Hematopoietic multipotent progenitor cell treated with erythropoietin and hydrocortisone succinate and interleukin-3 and kit ligand, for 15 days (in vitro differentiated cells): ENCODE results near the gene GRIN2A.

Experiments used
- DNase-seq: peaks from one replicate; pipeline ENCODE4 v3.0.0-alpha.2; 2015; ENCODE audit warnings: low spot score

The GRIN2A gene

DNA sequence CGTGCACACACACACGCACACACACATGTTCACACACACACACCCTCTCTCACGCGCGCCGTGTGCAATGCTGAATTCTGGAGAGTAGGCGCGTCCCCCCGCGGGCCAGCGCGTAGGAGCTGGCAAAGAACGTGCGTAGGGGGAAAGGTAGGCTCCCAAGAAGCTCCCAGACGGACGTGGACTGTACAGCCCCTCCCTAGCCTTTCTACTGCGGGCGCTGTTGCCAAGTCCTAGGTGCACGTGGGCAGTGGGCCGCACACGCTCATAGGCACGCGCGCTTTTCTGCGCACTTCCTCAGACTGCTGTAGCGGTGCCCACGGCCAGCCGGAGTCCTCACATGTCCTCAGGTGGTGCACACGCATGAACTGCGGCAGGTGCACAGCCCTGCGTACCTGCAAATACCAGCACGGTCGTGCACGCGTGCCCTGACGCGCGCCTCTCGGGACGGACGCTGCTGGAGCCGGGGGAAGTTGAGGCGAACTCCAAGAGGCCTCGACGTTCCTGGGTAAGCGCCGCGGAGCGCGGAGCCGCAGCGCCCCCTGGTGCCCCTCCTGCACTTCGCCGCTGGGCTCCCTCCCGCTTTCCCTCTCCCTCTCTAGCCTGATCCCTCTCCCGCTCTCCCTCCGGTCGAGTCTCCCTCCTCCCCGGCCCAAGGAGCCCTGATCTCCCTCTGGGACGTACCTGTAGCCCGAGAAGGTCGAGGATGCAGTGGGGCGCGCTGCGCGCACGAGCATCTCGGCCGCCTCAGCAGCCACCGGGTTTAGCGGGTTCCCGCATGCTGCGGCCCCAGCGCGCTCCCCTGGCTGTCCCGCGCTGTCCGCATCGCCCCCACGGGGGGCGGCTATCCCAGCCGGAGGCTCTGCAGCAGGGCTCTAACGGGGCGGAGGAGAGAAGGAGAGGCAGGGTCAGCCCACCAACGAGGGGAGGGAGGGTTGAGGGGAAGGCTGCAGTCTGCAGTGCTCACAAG is 749 bp downstream of the GRIN2A start:
- DNase-seq: no peak

DNA sequence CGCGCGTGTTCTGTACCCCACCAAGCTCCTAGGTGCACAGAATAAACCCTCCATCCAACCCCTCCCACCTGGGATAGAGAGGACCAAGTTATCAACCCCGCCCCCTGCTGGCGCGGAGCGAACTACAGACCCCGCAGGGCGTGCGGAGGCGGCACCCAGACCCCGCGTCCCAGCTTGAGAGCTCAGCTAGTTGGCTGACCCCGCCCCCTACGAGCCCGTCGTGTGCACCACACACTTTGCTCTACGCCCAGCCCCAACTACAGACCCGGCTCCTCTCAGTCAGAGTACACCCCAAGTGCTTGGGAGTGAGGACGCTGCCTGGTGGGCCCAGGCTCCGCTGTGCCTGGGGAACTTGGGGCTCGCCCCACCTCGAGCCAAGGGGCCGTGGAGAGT is 1.5 kb downstream of the GRIN2A start:
- DNase-seq: no peak

DNA sequence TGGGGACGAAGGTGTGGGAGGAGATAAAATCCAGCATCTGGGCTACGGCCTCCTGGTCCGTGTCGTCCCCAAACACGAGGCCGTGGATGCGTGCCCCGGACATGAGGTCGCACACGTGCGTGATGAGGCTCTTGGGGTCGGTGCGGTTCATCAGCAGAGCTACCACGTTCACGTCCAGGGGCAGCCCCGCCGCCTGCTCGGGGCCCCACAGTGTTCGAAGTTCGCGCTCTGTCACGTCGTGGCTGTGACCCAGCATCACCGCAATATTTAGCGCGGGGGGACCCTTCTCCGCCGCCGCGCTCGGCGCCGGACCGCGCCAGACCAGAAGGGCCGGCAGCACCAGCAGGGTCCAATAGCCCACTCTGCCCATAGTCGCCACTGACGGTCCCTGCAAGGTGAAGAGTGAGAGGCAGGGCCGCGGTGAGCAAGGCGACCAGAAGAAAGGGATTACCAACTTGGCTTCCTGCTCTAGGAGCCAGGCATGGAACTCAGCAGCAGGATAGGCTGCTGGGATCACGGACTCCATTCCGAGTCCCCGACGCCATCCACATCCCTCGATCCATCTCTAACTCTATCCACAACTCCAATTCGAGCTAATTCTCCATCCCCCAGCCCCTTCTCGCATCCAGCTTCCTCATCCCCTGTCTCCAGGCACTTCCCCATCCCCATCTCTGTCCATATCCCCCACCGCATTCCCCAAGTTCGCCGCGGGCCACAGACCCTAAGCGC is 2.0 kb downstream of the GRIN2A start:
- no peak for DNase-seq

DNA sequence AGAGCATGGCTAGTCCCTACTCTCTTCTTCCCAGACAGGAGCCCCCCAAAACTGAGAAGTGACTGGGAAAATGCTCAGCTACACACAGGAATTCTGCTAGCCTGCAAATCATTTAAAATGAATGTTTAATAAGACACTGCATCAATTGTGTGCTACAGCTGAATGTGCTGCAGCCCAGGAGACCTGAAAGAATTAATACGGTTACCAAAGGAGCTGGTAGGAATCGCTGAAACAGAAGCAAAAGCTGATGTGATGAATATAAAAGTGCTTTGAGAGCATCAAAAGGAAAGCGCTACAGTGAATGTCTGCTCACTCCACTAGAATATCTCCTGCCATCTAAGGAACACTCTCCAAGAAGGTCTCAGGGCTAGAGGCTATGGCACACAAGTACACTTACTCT is 3.7 kb downstream of the GRIN2A start:
- no peak for DNase-seq

DNA sequence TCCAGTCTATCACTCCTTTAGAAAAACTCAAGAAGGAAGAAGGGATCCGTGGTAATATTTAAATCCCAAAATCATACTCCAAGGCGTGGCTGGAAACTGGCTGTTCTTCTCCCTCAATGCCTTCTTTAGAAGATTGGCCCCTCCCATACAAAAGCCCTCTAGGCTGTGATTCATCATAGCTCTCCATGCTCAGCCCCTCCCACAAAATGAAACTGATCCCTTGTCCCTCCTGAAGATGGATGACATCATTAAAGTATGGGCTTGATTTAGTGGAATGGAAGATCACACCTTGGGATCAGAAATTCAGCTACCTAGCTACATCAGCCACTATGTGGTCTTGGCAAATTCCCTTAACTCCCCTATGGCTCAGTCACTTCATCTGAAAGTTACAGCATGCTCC is 4.1 kb downstream of the GRIN2A start:
- no peak for DNase-seq

DNA sequence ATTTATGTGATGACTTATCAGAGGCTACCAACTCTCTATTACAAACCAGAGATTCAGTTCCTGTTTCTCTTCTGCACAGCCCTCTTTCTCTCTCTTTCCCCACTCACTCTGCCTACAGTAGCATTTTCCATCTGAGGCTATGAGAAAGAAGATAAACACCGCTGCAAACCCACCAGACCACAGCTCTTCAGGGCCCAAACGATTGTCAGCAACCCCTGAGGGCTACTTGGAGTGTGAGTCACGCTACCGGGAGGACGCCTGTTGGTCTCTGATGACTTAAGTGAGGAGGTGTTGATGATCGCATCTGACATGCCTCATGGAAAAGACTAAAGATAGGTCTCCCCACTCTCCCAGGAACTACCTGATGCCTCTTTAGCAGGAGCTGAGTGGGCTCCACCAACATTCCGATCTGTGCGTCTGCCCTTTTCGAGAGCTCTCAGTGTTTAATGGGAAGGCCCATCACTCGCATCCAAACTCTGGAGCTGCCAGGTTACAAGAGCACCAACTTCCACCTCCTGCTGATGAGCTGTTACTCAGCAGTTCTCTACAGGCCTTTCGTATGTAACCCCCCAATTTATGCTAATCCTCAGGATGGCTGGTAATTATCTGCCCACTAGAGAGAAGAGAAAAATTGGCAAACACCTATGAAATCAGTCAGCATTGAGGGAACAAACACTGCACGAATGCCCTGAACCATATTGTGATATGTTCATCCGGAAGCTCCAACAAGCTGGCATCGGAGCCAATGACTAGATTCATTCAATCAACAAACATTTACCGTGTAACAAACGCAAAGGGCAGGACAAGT is 9.2 kb downstream of the GRIN2A start:
- no peak for DNase-seq

DNA sequence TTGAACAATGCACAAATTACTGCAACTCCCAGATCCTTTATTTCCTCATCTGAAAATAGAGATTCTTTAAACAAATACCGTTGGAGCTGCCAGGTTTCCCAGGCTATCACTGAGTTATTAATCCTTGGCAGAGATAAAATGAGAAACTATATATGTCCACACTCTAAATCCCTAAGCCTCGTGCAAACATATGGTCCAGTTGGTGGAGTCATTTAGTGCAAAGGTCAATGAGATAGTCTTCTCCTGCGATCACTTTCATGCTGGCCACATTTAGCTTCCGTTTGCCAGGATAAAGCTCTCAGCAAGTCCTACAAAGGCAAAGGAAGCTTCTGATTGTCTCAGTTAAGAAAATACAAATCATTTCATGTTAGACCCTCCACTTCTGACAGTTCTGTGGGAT is 11.0 kb downstream of the GRIN2A start:
- no peak for DNase-seq

DNA sequence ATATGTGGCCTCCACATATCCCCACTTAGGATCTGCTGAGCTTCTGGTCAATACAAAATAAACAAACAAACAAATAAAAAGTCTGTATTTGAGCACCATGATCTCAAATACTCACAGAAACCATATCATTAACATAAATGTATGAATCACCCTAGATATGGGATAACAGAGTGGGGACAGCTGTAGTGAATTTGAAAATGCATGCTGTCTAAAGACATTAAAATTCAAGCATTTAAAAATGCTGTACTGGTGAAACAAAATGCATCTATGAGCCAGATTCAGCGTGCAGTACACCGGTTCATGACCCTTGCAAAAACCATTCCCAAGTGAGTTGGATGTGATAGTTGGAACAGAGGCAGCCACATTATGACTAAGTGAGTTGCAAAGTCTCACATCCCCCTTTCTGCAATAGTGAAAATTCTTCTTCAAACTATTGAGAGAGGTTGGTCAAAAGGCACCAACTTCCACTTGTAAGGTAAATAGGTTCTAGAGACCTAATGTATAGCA is 12.3 kb downstream of the GRIN2A start:
- no peak for DNase-seq

DNA sequence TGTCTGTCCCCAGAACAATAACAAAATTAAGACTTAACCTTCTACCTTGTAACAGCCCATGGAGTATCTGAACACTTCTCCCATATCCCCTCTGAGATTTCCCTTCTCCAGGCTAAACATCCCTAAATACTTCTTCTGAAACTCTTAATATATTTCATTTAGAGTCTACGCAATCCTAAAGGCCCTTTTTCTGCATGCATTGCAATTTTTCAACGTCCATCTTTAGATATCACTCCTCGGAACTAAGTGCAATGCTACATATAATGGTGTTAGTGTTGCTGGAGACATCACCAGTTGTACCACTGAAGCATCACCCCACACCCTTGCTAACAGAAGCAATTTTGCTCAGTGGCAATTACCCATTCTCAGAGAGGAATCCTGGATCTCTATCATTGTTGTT is 13.2 kb downstream of the GRIN2A start:
- DNase-seq: no peak

DNA sequence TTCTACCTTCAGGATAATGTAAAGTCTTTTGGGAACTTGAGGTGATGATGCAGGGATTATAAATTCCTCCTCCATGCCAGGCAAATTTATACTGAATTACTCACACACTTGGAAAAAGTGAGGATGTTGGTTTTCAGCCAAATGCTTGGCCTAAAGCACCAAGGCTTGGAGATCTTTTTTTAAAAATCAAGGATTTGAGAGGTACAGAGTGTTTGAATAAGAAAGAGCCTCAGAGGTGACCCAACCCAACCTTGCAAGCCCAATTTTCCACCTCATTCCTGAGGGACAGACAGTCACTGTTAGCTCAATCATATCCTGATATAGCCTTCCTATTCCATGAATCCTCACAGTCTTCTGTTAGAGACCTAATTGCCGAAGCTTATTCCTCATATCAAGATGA is 14.0 kb downstream of the GRIN2A start:
- DNase-seq: no peak

DNA sequence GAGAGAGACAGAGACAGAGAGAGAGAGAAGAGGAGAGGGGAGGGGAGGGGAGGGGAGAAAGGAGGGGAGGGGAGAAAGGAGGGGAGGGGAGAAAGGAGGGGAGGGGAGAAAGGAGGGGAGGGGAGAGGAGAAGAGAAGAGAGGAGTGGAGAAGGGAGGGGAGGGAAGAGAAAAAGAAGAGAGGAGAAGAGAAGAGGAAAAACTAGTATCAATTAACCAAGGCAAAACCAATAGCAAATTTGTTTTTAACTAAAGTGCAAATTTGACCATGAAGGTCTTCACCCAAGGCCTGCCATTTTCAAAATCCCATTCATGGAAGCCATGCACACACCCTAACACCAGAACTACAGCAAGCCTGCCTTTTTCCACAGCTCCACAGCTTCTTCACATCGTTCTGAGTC is 16.6 kb downstream of the GRIN2A start:
- DNase-seq: no peak

DNA sequence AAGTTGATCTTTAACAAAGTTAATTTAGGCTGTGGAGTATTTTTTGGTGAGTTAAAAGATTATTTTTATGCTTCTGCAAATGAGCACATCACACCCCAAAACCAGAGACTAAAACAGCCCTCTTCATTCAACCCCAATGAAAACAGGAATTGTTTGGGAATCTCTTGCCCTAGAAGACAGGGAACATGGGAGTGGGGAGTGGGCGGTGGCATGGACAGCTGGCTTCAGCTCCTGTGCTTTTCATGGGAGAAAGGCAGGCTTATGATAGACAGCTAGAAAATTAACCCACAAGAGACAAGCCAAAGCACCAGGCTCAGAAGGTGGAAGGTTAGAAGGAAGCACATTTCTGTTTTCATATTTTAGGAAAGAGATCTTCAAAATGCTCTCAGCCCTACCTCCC is 19.2 kb downstream of the GRIN2A start:
- DNase-seq: no peak

DNA sequence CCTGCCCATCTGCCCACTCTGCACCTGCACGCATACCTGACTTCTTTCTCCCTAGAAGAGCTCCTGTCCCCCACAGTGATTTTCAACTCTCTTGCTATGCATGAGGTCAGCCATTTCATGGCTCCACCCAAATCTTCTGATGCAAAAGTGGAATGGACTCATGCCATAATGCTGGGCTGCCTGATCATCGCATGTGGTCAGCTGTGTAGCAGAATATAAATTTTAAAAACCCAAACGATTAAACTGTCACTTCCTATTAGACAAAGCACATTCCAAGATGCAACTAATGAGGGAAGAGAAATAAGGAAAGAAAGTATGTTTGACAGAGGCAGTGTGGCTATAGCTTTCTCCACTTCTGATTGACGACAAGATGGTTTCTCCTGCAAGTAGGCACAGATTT is 26.1 kb downstream of the GRIN2A start:
- no peak for DNase-seq

DNA sequence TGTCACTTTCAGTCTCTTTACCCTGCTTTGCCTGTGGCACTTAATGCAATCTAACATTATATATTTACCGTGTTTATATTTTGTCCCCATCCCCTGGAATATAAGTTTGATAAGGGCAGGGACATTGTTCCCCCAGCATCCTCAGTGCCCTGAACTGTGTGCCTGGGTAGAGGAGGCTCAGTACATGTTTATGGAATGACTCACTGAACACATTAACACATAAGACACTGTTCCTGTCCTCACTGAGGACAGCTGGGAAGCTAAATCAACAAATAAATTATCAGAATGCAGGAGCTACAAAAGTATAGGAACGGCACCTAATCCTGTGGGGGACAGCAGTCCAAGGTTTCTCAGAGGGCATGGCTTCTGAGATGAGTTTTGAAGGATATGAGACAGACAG is 27.8 kb downstream of the GRIN2A start:
- no peak for DNase-seq

DNA sequence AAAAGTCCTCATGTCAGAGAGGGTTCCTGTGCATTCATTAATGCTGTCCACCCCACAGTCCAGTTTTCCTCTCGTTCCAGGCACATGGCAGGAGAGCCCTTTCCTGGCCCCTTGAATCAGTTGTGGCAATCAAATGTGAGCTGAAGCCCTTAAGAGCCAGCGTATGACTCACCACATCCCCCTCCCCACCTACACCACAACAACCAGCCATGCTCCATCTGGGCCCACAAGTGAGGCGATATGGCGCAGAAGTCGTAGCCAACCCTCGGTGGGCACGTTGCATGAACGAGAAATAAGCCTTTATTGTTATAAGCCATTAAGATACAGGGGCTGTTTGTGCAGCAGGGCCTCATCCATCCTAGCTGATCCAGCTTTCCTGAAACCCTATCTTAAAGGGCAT is 28.2 kb downstream of the GRIN2A start:
- no peak for DNase-seq

DNA sequence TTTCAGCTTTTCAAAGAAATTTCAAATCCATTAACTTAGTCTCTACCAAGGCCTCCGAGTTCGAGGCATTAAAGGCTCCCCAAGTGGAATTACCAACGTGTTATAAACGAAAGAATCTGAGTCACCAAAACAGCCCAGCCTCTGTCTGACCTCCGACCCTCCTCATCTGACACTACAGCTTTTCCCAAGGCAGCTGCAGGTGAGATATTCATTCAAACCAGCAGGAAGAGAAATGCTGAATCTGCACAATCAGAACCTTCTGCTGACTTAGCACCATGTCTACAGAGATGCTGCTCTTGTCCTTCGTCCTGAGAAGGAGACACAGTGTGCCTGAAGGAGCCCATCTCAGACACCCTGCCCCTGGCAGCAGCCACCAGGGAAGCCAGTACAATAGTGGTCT is 30.5 kb downstream of the GRIN2A start:
- no peak for DNase-seq

DNA sequence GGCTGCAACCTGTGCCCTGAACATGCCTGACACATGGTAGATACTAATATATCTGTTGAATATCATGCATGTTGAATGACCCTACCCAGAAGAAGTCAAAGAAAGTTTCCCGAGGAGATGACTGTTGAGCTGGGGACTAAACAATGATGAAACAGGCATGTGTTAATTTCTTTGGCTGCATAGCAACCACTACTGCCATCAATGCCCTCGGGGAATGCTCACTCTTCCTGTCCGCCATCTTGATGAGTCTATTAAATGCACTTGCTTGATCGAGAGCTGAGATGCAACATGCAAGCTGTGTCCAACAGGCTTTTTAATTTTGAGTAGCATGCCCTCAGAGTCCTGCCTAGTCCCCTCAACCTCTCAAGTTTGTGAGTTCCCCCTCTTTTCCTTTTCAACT is 31.3 kb downstream of the GRIN2A start:
- no peak for DNase-seq

DNA sequence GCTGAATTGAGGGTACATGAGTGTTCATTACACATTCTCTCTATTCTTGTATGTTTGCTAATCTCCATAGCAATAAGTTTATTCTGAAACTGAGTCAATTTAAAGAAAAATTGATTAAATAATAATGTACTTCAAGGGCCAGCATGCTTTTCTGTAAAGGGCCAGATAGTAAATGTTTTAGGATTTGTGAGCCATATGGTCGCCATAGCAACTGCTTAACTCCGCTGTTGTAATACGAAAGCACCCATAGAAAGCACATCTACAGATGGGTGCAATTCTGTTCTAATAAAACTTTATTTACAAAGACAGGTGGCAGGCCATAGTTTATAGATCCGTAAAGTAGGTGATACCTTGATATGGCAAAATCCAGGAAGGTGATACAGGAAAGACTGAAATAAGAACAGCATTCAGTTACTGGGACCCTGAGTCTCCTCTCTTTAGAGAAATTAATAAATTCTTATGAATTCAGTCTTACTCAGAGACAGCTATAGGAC is 36.6 kb downstream of the GRIN2A start:
- DNase-seq: no peak

DNA sequence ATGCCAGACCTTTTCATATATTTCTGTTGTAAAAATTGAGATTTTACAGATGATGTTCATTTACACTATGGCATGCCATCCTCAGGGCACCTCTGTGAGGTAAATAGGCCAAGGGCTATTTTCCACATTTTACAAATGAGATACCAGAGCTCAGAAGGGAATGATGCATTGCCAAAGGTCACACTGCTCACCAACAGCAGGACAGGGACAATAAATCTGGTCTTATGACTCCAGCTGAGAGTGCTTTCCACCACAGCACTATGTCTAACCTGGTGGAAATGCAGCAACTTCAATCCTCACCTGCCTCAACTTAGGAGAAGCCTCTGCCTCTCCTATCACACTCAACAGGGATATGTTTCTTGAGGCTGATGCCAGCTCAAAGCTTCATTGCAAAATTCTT is 40.6 kb downstream of the GRIN2A start:
- no peak for DNase-seq

DNA sequence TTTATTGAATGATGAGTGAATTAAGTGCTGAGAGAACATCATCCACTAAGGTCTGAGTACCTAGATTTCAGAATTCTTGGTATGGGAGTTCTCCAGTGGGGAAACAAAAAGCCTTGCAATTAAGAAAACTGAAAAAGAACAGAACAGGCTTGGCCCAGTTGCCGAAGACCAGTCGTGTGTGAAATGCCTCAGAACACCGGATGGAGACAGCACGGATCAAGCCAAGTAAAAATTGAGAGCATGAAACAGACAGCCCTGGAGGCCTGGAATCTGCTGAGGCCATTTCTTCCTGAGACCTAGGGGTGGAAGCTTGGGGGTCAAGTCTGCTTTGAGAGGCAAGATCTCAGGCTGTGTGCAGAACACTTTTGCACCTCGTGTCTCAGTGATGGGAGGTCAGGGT is 43.3 kb downstream of the GRIN2A start:
- DNase-seq: no peak

DNA sequence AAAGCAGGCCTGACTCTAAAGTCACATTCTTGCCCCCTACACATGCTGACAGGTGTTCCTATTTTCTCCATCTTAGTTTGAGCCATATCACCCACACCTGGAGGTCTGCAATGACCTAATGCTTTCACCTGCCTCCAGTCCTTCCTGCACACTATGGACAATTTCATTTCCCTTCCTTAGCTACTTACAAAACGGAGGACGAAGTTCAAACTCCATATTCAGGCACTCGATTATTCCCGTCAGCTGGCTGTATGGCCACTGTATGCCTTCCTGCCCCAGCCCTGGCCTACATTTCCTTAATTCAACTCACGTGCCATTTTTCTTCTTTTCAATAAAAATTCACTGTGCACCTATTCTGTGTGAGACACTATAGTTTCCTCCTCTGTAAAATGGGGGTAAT is 44.9 kb downstream of the GRIN2A start:
- DNase-seq: no peak

DNA sequence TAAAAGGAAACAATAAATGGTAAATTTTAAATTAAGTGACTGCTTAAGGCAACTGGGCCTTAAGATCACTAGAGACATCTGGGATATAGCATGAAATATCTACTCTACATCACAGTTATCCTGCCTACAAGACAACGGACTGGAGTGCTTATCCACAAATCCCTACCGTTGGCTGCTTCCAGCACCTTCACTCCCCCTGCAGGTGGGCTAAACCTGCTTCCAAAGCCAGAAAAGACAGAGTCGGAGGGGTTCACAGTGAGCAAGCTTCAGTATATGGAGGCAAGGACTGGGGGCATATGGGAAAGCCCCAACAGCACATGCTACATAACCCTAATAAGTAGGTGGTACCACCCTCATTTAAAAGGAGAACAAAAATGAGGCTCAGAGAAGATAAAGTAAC is 45.3 kb downstream of the GRIN2A start:
- DNase-seq: no peak
